Measurements from ENCODE around the gene SEMA4D.
"Not testable (repeated sequence)": the region's sequence is repeated elsewhere in the genome, so short reads cannot be mapped to it uniquely, and the experiment has no call there.

SEMA4D gene

GRCh38 chr9:89480825-89481537 lies 16.9 kb downstream of the SEMA4D start:
- no peak for DNase-seq

GRCh38 chr9:89480372-89480771 lies 17.5 kb downstream of the SEMA4D start:
- DNase-seq: not testable (repeated sequence)

- not testable (repeated sequence) for DNase-seq
Observed at GRCh38 chr9:89479669-89480011, 18.3 kb downstream of the SEMA4D start.

GRCh38 chr9:89478821-89479668 lies 18.9 kb downstream of the SEMA4D start:
- no peak for DNase-seq

GRCh38 chr9:89477811-89478630 lies 19.9 kb downstream of the SEMA4D start:
- DNase-seq: no peak

- no peak for DNase-seq
Observed at GRCh38 chr9:89477384-89477783, 20.5 kb downstream of the SEMA4D start.

GRCh38 chr9:89476546-89476945 lies 21.4 kb downstream of the SEMA4D start:
- DNase-seq: no peak

GRCh38 chr9:89475891-89476440 lies 21.9 kb downstream of the SEMA4D start:
- no peak for DNase-seq

GRCh38 chr9:89474939-89475338 lies 23.0 kb downstream of the SEMA4D start:
- DNase-seq: no peak

- DNase-seq: no peak
Observed at GRCh38 chr9:89473762-89474469, 24.0 kb downstream of the SEMA4D start.

- DNase-seq: not testable (repeated sequence)
Observed at GRCh38 chr9:89471796-89472320, 26.1 kb downstream of the SEMA4D start.

GRCh38 chr9:89471390-89471789 lies 26.5 kb downstream of the SEMA4D start:
- DNase-seq: no peak

- no peak for DNase-seq
Observed at GRCh38 chr9:89470224-89470839, 27.6 kb downstream of the SEMA4D start.

GRCh38 chr9:89469003-89469402 lies 28.9 kb downstream of the SEMA4D start:
- DNase-seq: no peak

- no peak for DNase-seq
Observed at GRCh38 chr9:89468281-89468960, 29.5 kb downstream of the SEMA4D start.

- DNase-seq: no peak
Observed at GRCh38 chr9:89467278-89467625, 30.7 kb downstream of the SEMA4D start.

GRCh38 chr9:89466451-89467277 lies 31.2 kb downstream of the SEMA4D start:
- DNase-seq: no peak

- no peak for DNase-seq
Observed at GRCh38 chr9:89465726-89466308, 32.1 kb downstream of the SEMA4D start.

GRCh38 chr9:89465001-89465451 lies 32.9 kb downstream of the SEMA4D start:
- DNase-seq: no peak

Data from activated gamma-delta T cell (primary cell).